ENCODE measurements around the gene RPS2. TPM values are rescaled to one million over a fixed set of nuclear protein-coding genes. Genes with fewer than 3 reads are reported as not detected.
A peak's percentile ranks its signal among the peaks of the same experiment; 100 is the strongest.

Gene RPS2
- total and polyA plus RNA-seq, 4 experiments from 2014 or later: 2,828 to 6,826 (median 4,638) TPM

GRCh38 chr16:1981398-1981836 lies 16.8 kb upstream of the RPS2 start, which contains the start of gene NOXO1:
TSS of gene NOXO1 (minus strand) at chr16:1981469. CDS start at chr16:1981179, 290 bp downstream.
- Mint-ChIP-seq H3K4me3 (peak within 1 kb of the TSS in 7 of 8 donors; percentile 11 to 89 (median 58)), H3K36me3 (peaks cover 9 to 14% of the 10 kb centered on the region in 2 donors), H3K27me3 (peaks cover 7 to 10% of the 10 kb centered on the region in 2 donors), H3K9me3 (no peaks in the 10 kb centered on the region), H3K27ac (peak within 1 kb of the TSS in 2 of 7 donors; percentile 23 to 50), H3K4me1 (peaks cover 2 to 19% (median 12%) of the 10 kb centered on the region in 4 donors)
- Histone ChIP-seq H3K9me3 (ENCODE audit: control insufficient read depth in 1 of 2, low read length in 2 of 2) (no peaks in the 10 kb centered on the region), H3K4me1 (ENCODE audit: insufficient read depth, low read length) (peaks cover 22% of the 10 kb centered on the region), H3K27ac (ENCODE audit: low read depth, low read length) (no peak within 1 kb of the TSS), H3K36me3 (ENCODE audit: insufficient read depth, low read length) (peaks cover 15% of the 10 kb centered on the region), H3K4me3 (ENCODE audit: low read length in 2 of 2) (no peak within 1 kb of the TSS), H3K27me3 (ENCODE audit: insufficient read depth, low read length) (peaks cover 20% of the 10 kb centered on the region)
- ChIA-PET POLR2A (ENCODE audit: partially characterized antibody) (interaction anchor here (0.7 to 7.5 kb wide), 4 partner anchors 10 to 18 kb away, joined by 3 to 99 read pairs (median 34); partner anchors contain the start of genes NDUFB10, RNF151, RPS2 and TBL3), CTCF (ENCODE audit: partially characterized antibody) (interaction anchor here (0.5 to 1.5 kb wide), 3 partner anchors 10 to 171 kb away, joined by 3 to 5 read pairs (median 4); partner anchors contain the start of gene TBL3)
- DNase-seq: no peak
- intact Hi-C loops (cut with micrococcal nuclease): no loop called here

GRCh38 chr16:1980770-1981087 lies 16.1 kb upstream of the RPS2 start:
- Mint-ChIP-seq H3K4me1 (peaks cover 2 to 19% (median 12%) of the 10 kb centered on the region in 4 donors), H3K4me3 (no peak overlapping the region), H3K9me3 (peaks cover 0 to 2% (median 0%) of the 10 kb centered on the region in 8 donors), H3K36me3 (peaks cover 14 to 20% of the 10 kb centered on the region in 2 donors), H3K27ac (no peak overlapping the region), H3K27me3 (peaks cover 10% of the 10 kb centered on the region in 2 donors)
- ChIA-PET POLR2A (ENCODE audit: partially characterized antibody) (interaction anchor here (0.6 to 7.5 kb wide), 4 partner anchors 9 to 24 kb away, joined by 3 to 99 read pairs (median 34); partner anchors contain the start of genes NDUFB10, RNF151, RPS2 and TBL3), CTCF (ENCODE audit: partially characterized antibody) (no interaction called here)
- intact Hi-C loops (cut with micrococcal nuclease): no loop called here
- Histone ChIP-seq H3K9me3 (ENCODE audit: control insufficient read depth in 1 of 2, low read length in 2 of 2) (no peaks in the 10 kb centered on the region), H3K4me3 (ENCODE audit: low read length in 2 of 2) (no peak overlapping the region), H3K27me3 (ENCODE audit: insufficient read depth, low read length) (peaks cover 20% of the 10 kb centered on the region), H3K36me3 (ENCODE audit: insufficient read depth, low read length) (peaks cover 19% of the 10 kb centered on the region), H3K4me1 (ENCODE audit: insufficient read depth, low read length) (peaks cover 22% of the 10 kb centered on the region), H3K27ac (ENCODE audit: low read depth, low read length) (no peak overlapping the region)
- no peak for DNase-seq

GRCh38 chr16:1980030-1980769 lies 15.6 kb upstream of the RPS2 start:
- H3K4me3 ChIP-seq (ENCODE audit: low read length in 2 of 2): no peak overlapping the region
- peak overlapping the region in 1 of 8 donors; percentile 9 for H3K4me3 Mint-ChIP-seq
- H3K4me1 Mint-ChIP-seq: peaks cover 2 to 17% (median 11%) of the 10 kb centered on the region in 4 donors
- CTCF ChIA-PET (ENCODE audit: partially characterized antibody): no interaction called here
- H3K27ac Mint-ChIP-seq: no peak overlapping the region
- H3K9me3 ChIP-seq (ENCODE audit: control insufficient read depth in 1 of 2, low read length in 2 of 2): no peaks in the 10 kb centered on the region
- H3K36me3 ChIP-seq (ENCODE audit: insufficient read depth, low read length): peaks cover 23% of the 10 kb centered on the region
- peaks cover 20% of the 10 kb centered on the region for H3K27me3 ChIP-seq (ENCODE audit: insufficient read depth, low read length)
- no peak overlapping the region for H3K27ac ChIP-seq (ENCODE audit: low read depth, low read length)
- no peak for DNase-seq
- POLR2A ChIA-PET (ENCODE audit: partially characterized antibody): interaction anchor here (0.6 to 7.5 kb wide), 4 partner anchors 9 to 25 kb away, joined by 3 to 99 read pairs (median 34); partner anchors contain the start of genes NDUFB10, RNF151, RPS2 and TBL3
- H3K4me1 ChIP-seq (ENCODE audit: insufficient read depth, low read length): peaks cover 19% of the 10 kb centered on the region
- H3K36me3 Mint-ChIP-seq: peaks cover 15 to 22% of the 10 kb centered on the region in 2 donors
- intact Hi-C loops (cut with micrococcal nuclease): no loop called here
- H3K27me3 Mint-ChIP-seq: peaks cover 10% of the 10 kb centered on the region in 2 donors
- peaks cover 0 to 2% (median 0%) of the 10 kb centered on the region in 8 donors for H3K9me3 Mint-ChIP-seq

- Mint-ChIP-seq H3K9me3 (peaks cover 0 to 2% (median 0%) of the 10 kb centered on the region in 8 donors), H3K4me3 (peak overlapping the region in 2 of 8 donors; percentile 17 to 25), H3K4me1 (peaks cover 2 to 17% (median 6%) of the 10 kb centered on the region in 4 donors), H3K27ac (no peak overlapping the region), H3K27me3 (peaks cover 10% of the 10 kb centered on the region in 2 donors), H3K36me3 (peaks cover 17 to 27% of the 10 kb centered on the region in 2 donors)
- POLR2A ChIA-PET (ENCODE audit: partially characterized antibody): interaction anchor here (1.9 to 7.5 kb wide), 6 partner anchors 8 to 176 kb away, joined by 6 to 99 read pairs (median 24); partner anchors contain the start of genes NDUFB10, RNF151, RPS2 and TBL3
- Histone ChIP-seq H3K4me3 (ENCODE audit: low read length in 2 of 2) (no peak overlapping the region), H3K4me1 (ENCODE audit: insufficient read depth, low read length) (peaks cover 11% of the 10 kb centered on the region), H3K9me3 (ENCODE audit: control insufficient read depth in 1 of 2, low read length in 2 of 2) (no peaks in the 10 kb centered on the region), H3K27me3 (ENCODE audit: insufficient read depth, low read length) (peaks cover 20% of the 10 kb centered on the region), H3K36me3 (ENCODE audit: insufficient read depth, low read length) (peaks cover 29% of the 10 kb centered on the region), H3K27ac (ENCODE audit: low read depth, low read length) (no peak overlapping the region)
- peak in 2 of 5 donors; percentile 32 to 46 for DNase-seq
- intact Hi-C loops (cut with micrococcal nuclease): no loop called here
- CTCF ChIA-PET (ENCODE audit: partially characterized antibody): no interaction called here
Observed at GRCh38 chr16:1979271-1980029, 14.8 kb upstream of the RPS2 start.

- peaks cover 0 to 2% (median 0%) of the 10 kb centered on the region in 8 donors for H3K9me3 Mint-ChIP-seq
- H3K36me3 Mint-ChIP-seq: peaks cover 19 to 27% of the 10 kb centered on the region in 2 donors
- Histone ChIP-seq H3K4me1 (ENCODE audit: insufficient read depth, low read length) (peaks cover 10% of the 10 kb centered on the region), H3K4me3 (ENCODE audit: low read length in 2 of 2) (no peak overlapping the region), H3K27me3 (ENCODE audit: insufficient read depth, low read length) (peaks cover 20% of the 10 kb centered on the region), H3K9me3 (ENCODE audit: control insufficient read depth in 1 of 2, low read length in 2 of 2) (no peaks in the 10 kb centered on the region), H3K27ac (ENCODE audit: low read depth, low read length) (no peak overlapping the region), H3K36me3 (ENCODE audit: insufficient read depth, low read length) (peaks cover 32% of the 10 kb centered on the region)
- H3K4me1 Mint-ChIP-seq: peaks cover 2 to 17% (median 6%) of the 10 kb centered on the region in 4 donors
- no peak overlapping the region for H3K4me3 Mint-ChIP-seq
- ChIA-PET CTCF (ENCODE audit: partially characterized antibody) (no interaction called here), POLR2A (ENCODE audit: partially characterized antibody) (interaction anchor here (1.9 to 4.7 kb wide), 3 partner anchors 14 to 176 kb away, joined by 6 to 40 read pairs (median 6); partner anchors contain the start of genes RPS2 and TRAF7)
- no peak overlapping the region for H3K27ac Mint-ChIP-seq
- intact Hi-C loops (cut with micrococcal nuclease): no loop called here
- peaks cover 10% of the 10 kb centered on the region in 2 donors for H3K27me3 Mint-ChIP-seq
- DNase-seq: peak in 1 of 5 donors; percentile 39
Observed at GRCh38 chr16:1978476-1979120, 14.0 kb upstream of the RPS2 start.

GRCh38 chr16:1977875-1978268 lies 13.2 kb upstream of the RPS2 start:
- H3K27me3 ChIP-seq (ENCODE audit: insufficient read depth, low read length): peaks cover 20% of the 10 kb centered on the region
- intact Hi-C loops (cut with micrococcal nuclease): no loop called here
- Mint-ChIP-seq H3K27me3 (peaks cover 8 to 10% of the 10 kb centered on the region in 2 donors), H3K36me3 (peaks cover 21 to 27% of the 10 kb centered on the region in 2 donors), H3K9me3 (peaks cover 0 to 2% (median 0%) of the 10 kb centered on the region in 8 donors), H3K27ac (no peak overlapping the region), H3K4me3 (no peak overlapping the region), H3K4me1 (peaks cover 1 to 13% (median 4%) of the 10 kb centered on the region in 4 donors)
- H3K4me3 ChIP-seq (ENCODE audit: low read length in 2 of 2): no peak overlapping the region
- H3K4me1 ChIP-seq (ENCODE audit: insufficient read depth, low read length): peaks cover 10% of the 10 kb centered on the region
- DNase-seq: no peak
- H3K36me3 ChIP-seq (ENCODE audit: insufficient read depth, low read length): peaks cover 32% of the 10 kb centered on the region
- POLR2A ChIA-PET (ENCODE audit: partially characterized antibody): interaction anchor here (1.5 to 4.7 kb wide), 4 partner anchors 8 to 177 kb away, joined by 4 to 40 read pairs (median 6); partner anchors contain the start of genes RPS2 and TRAF7
- CTCF ChIA-PET (ENCODE audit: partially characterized antibody): no interaction called here
- no peak overlapping the region for H3K27ac ChIP-seq (ENCODE audit: low read depth, low read length)
- H3K9me3 ChIP-seq (ENCODE audit: control insufficient read depth in 1 of 2, low read length in 2 of 2): no peaks in the 10 kb centered on the region

Data from CD4-positive, alpha-beta memory T cell (primary cell).